Spleen (tissue), 7 donors: ENCODE results near the gene CEP170B.

Source experiments
- POLR2A ChIP-seq, 3 donors: fragments of 450-650 bp; IDR thresholded peaks; one replicate each; pipeline ENCODE4 v1.5.1; 2017; ENCODE audit warnings: antibody characterized with exemption in 3 of 3, mild to moderate bottlenecking in 1 of 3
- POLR2AphosphoS5 ChIP-seq, 3 donors: sonication (generic); formaldehyde crosslinking; IDR thresholded peaks; one replicate each; pipeline ENCODE4 v1.5.1; 2017; ENCODE audit warnings: antibody characterized with exemption in 3 of 3
- TF ChIP-seq, protein P1 (sequence below), 11 experiments: fragments of 200-600 bp in 7 of 11; fragments of 450-650 bp in 4 of 11; sonication (generic) in 4 of 11; IDR thresholded peaks in 8 of 11; conservative IDR thresholded peaks in 3 of 11; 1 replicate in 7 of 11; 2 replicates in 4 of 11; pipeline versions ENCODE4 v1.4.0 to v1.8.0; 2016 to 2021; ENCODE audit warnings: antibody characterized with exemption in 11 of 11, inconsistent platforms in 4 of 11, mild to moderate bottlenecking in 1 of 11
- donor health status: DM: no; HTN: no; CAD: no; lungs with moderate emphysema.
- donor health status: DM: no; HTN: no; CAD: no.
- donor health status: DM: no; HTN: no; CAD: no.

DNA sequence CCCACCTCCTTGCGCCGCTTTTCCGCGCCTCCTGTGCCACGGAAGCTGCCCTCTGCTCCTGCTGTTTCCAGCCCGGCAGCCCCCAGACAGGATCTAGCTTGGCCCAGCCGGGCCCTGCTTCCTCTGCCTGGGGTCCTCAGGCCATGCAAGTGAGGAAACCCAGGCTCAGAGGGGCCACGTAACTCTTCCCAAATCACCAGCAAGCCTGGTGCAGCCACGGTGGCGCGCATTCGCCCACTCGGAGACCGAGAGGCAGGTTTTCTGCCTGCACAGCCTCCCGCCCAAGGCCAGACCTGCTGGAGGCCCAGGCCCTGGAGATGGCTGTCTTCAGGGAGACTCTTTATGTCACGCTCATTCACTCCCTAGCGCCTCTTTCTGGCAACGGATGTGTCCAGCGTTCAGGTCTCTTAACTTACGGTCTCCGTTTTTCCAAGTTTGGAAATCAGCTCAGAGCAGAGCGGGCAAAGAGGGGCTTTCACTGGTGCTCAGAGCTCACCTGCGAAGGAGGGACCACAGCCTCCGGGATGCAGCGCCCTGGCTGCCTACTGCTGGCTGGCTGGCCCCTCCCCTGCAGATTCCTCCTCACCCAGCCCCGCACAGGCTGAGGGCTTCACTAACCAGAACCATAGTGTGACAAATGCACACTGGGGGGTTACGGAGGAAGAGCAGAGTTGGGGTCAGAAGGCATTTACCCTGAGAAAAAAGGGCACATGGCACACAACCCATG, 20.6 kb upstream of the CEP170B start:
- TF ChIP-seq, protein P1, sequence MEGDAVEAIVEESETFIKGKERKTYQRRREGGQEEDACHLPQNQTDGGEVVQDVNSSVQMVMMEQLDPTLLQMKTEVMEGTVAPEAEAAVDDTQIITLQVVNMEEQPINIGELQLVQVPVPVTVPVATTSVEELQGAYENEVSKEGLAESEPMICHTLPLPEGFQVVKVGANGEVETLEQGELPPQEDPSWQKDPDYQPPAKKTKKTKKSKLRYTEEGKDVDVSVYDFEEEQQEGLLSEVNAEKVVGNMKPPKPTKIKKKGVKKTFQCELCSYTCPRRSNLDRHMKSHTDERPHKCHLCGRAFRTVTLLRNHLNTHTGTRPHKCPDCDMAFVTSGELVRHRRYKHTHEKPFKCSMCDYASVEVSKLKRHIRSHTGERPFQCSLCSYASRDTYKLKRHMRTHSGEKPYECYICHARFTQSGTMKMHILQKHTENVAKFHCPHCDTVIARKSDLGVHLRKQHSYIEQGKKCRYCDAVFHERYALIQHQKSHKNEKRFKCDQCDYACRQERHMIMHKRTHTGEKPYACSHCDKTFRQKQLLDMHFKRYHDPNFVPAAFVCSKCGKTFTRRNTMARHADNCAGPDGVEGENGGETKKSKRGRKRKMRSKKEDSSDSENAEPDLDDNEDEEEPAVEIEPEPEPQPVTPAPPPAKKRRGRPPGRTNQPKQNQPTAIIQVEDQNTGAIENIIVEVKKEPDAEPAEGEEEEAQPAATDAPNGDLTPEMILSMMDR (IDR thresholded peaks at IDR 0.05 in 8 of 11, conservative IDR thresholded peaks at IDR 0.05 in 3 of 11), result no peak
- no peak for TF ChIP-seq POLR2AphosphoS5 (IDR thresholded peaks at IDR 0.05)
- TF ChIP-seq POLR2A (IDR thresholded peaks at IDR 0.05), result no peak
